GM12878 (cell line): ENCODE results near the gene SULF2. TPM values are rescaled to one million over a fixed set of nuclear protein-coding genes. Genes with fewer than 3 reads are reported as not detected.

Experiments
- ATAC-seq: fragments of 200-7000 bp; cut with Tn5 transposase; 3 replicates; pipeline ENCODE4 v1.9.1; 2020; ENCODE audit warnings: mild to moderate bottlenecking, moderate library complexity
- BruUV-seq: library from RNA; stranded (reverse); fragments of 400-500 nt; replicated peaks from 2 replicates; lab custom pipeline; 2021; lab: Mats Ljungman, UMichigan
- CTCF ChIA-PET: fragments of 300-600 bp; sonication (Branson Sonifier 250); formaldehyde crosslinking; extraction: SDS; loops from one replicate; lab custom pipeline; 2021; ENCODE audit warnings: inconsistent platforms; lab: Yijun Ruan, JAX
- POLR2A ChIA-PET: fragments of 350-600 bp; formaldehyde crosslinking; extraction: SDS; loops from one replicate; lab custom pipeline; 2021; ENCODE audit warnings: inconsistent platforms; lab: Charles Lee
- RAD21 ChIA-PET: fragments of 300-600 bp; sonication (Branson Sonifier 250); formaldehyde crosslinking; loops from one replicate; lab custom pipeline; 2023; ENCODE audit warnings: antibody characterized with exemption; ENCODE audit not compliant: unreplicated experiment; lab: Charles Lee
- SMC1A ChIA-PET: fragments of 300-600 bp; sonication (Branson Sonifier 250); formaldehyde crosslinking; loops from one replicate; lab custom pipeline; 2023; ENCODE audit not compliant: unreplicated experiment, uncharacterized antibody; lab: Charles Lee
- DNase-seq: peaks from one replicate; pipeline ENCODE4 v3.0.0-alpha.2; 2011; ENCODE audit warnings: low read depth, low spot score
- FAIRE-seq: peaks from 3 replicates; lab custom pipeline; 2011; peaks lifted over from hg19 to GRCh38; lab: Jason Lieb, UNC
- H2AFZ ChIP-seq: 2 replicates; pipeline ENCODE4 v1.6.0; 2011; ENCODE audit warnings: low read depth, low read length, control low read depth; ENCODE audit not compliant: control insufficient read depth
- H3K27ac ChIP-seq: 2 replicates; pipeline ENCODE4 v1.5.1; 2011; ENCODE audit warnings: control low read depth; ENCODE audit not compliant: control insufficient read depth, insufficient read depth
- H3K27me3 ChIP-seq, 2 experiments: replicated peaks in 1 of 2; 2 replicates each; pipeline versions ENCODE4 v1.6.0 to v1.6.1; 2011; ENCODE audit warnings: low read length in 1 of 2; ENCODE audit not compliant: control insufficient read depth in 2 of 2, insufficient read depth in 2 of 2
- H3K36me3 ChIP-seq, 2 experiments: 2 replicates each; pipeline ENCODE4 v1.5.1; 2011; ENCODE audit warnings: low read length in 1 of 2; ENCODE audit not compliant: control insufficient read depth in 2 of 2, insufficient read depth in 2 of 2
- H3K4me1 ChIP-seq: 2 replicates; pipeline ENCODE4 v1.6.1; 2011; ENCODE audit warnings: mild to moderate bottlenecking, low read length, moderate library complexity, mixed read lengths; ENCODE audit not compliant: control insufficient read depth, insufficient read depth
- H3K4me2 ChIP-seq: 2 replicates; pipeline ENCODE4 v1.6.0; 2011; ENCODE audit warnings: control low read depth; ENCODE audit not compliant: control insufficient read depth, insufficient read depth
- H3K4me3 ChIP-seq: fragments of 200-600 bp; sonication (generic); 2 replicates; pipeline ENCODE4 v1.5.1; 2016
- H3K79me2 ChIP-seq: 2 replicates; pipeline ENCODE4 v1.6.0; 2011; ENCODE audit warnings: low read length; ENCODE audit not compliant: control insufficient read depth, insufficient read depth
- H3K9ac ChIP-seq: 2 replicates; pipeline ENCODE4 v1.8.0; 2011; ENCODE audit warnings: low read length, control low read depth, mixed read lengths; ENCODE audit not compliant: control insufficient read depth, insufficient read depth
- H3K9me3 ChIP-seq: replicated peaks from 3 replicates; pipeline ENCODE4 v1.5.1; 2011; ENCODE audit warnings: mild to moderate bottlenecking, low read length; ENCODE audit not compliant: control insufficient read depth, insufficient read depth
- H4K20me1 ChIP-seq: 2 replicates; pipeline ENCODE4 v1.6.0; 2011; ENCODE audit not compliant: control insufficient read depth, insufficient read depth
- BRCA1 ChIP-seq: IDR thresholded peaks from 2 replicates; pipeline ENCODE4 v1.6.1; 2011; ENCODE audit warnings: low read depth, low read length, improper control_type of control experiment
- CHD1 ChIP-seq: IDR thresholded peaks from 2 replicates; pipeline ENCODE4 v1.6.1; 2012; ENCODE audit warnings: low read depth, low read length, improper control_type of control experiment
- ESRRA ChIP-seq: IDR thresholded peaks from 2 replicates; pipeline ENCODE4 v1.6.1; 2012; ENCODE audit warnings: mild to moderate bottlenecking, low read length, improper control_type of control experiment
- FOS ChIP-seq: IDR thresholded peaks from 3 replicates; pipeline ENCODE4 v1.6.1; 2011; ENCODE audit warnings: borderline replicate concordance; ENCODE audit not compliant: insufficient read length; ENCODE audit errors: extremely low read depth
- KLF5 ChIP-seq: fragments of 450-650 bp; IDR thresholded peaks from 2 replicates; pipeline ENCODE4 v1.6.1; 2014; ENCODE audit warnings: mild to moderate bottlenecking; ENCODE audit not compliant: partially characterized antibody
- LARP7 ChIP-seq: fragments of 450-650 bp; IDR thresholded peaks from 2 replicates; pipeline ENCODE4 v1.6.1; 2017; ENCODE audit warnings: mild to moderate bottlenecking
- MAX ChIP-seq: IDR thresholded peaks from 2 replicates; pipeline ENCODE4 v1.6.1; 2012; ENCODE audit warnings: low read depth, low read length, improper control_type of control experiment
- NFXL1 ChIP-seq: fragments of 450-650 bp; IDR thresholded peaks from 2 replicates; pipeline ENCODE4 v1.6.1; 2017; ENCODE audit warnings: antibody characterized with exemption, mild to moderate bottlenecking, borderline replicate concordance
- NR2C1 ChIP-seq: fragments of 450-650 bp; IDR thresholded peaks from 2 replicates; pipeline ENCODE4 v1.6.1; 2017; ENCODE audit warnings: antibody characterized with exemption, mild to moderate bottlenecking, moderate library complexity
- NRF1 ChIP-seq: conservative IDR thresholded peaks from 2 replicates; pipeline ENCODE4 v1.6.1; 2011; ENCODE audit warnings: mild to moderate bottlenecking, low read depth, low read length, improper control_type of control experiment
- PML ChIP-seq: IDR thresholded peaks from 2 replicates; pipeline ENCODE4 v1.6.1; 2012; ENCODE audit warnings: low read length, inconsistent platforms
- POLR2A ChIP-seq: IDR thresholded peaks from 2 replicates; pipeline ENCODE4 v1.6.1; 2011; ENCODE audit warnings: low read depth, mild to moderate bottlenecking, low read length
- POLR2AphosphoS2 ChIP-seq: IDR thresholded peaks from 2 replicates; pipeline ENCODE4 v1.6.1; 2011; ENCODE audit warnings: low read depth, mild to moderate bottlenecking, low read length, improper control_type of control experiment, moderate library complexity
- TCF7 ChIP-seq: IDR thresholded peaks from 2 replicates; pipeline ENCODE4 v1.6.1; 2014; ENCODE audit warnings: antibody characterized with exemption, borderline replicate concordance
- ZBTB11 ChIP-seq: fragments of 450-650 bp; formaldehyde crosslinking; IDR thresholded peaks from 2 replicates; pipeline ENCODE4 v1.5.0; 2022; ENCODE audit warnings: mild to moderate bottlenecking, missing genetic modification characterization
- WGBS: methylation state at CpG from one replicate; pipeline ENCODE4 v1.1.6; 2016; ENCODE audit warnings: low lambda C conversion rate; ENCODE audit not compliant: insufficient replicate concordance, insufficient coverage; ENCODE audit errors: missing lambda C conversion rate; 5-methylcytosine and 5-hydroxymethylcytosine counted together
- in situ Hi-C: fragments of 300-500 bp; cut with MboI; formaldehyde crosslinking; loops from 9 replicates; pipeline ENCODE4 v1.14.3; 2018; ENCODE audit warnings: mixed read lengths
- intact Hi-C: fragments of 100-400 bp; cut with micrococcal nuclease; formaldehyde crosslinking; loops from one replicate; pipeline ENCODE4 v1.14.2; 2022; ENCODE audit not compliant: unreplicated experiment
- polyA plus RNA-seq, 11 experiments: library from polyadenylated mRNA; depleted of rRNA in 4 of 11; unstranded in 6 of 11; stranded (reverse) in 5 of 11; fragments of >200 nt; fragmentation: Nextera tagmentation in 4 of 11; fragmentation: Illumina TruSeq in 1 of 11; extraction: Ambion mirVana in 4 of 11; extraction: Trizol in 1 of 11; gene quantifications; 1 replicate in 1 of 11; 2 replicates in 10 of 11; pipeline versions ENCODE4 v1.2.1 to v1.2.3, GENCODE V29; 2011 to 2016; ENCODE audit warnings: inconsistent platforms in 2 of 11, missing spikeins in 2 of 11, low read depth in 1 of 11
- total RNA-seq, 4 experiments: library from RNA; depleted of rRNA in 3 of 4; stranded (reverse); fragments of >200 nt in 3 of 4; fragmentation: Illumina TruSeq in 1 of 4; extraction: Trizol in 1 of 4; gene quantifications; 2 replicates each; pipeline versions ENCODE4 v1.2.1 to v1.2.3, GENCODE V29; 2013 to 2021

The SULF2 gene
- total and polyA plus RNA-seq, 10 of the 15 experiments (the other 5 are each of a cell fraction or from before 2014, with no cell fraction given): 0.69 to 4.1 (median 1.6) TPM

- FAIRE-seq: no peak
- SMC1A ChIA-PET: no interaction called here
- POLR2A ChIA-PET: no interaction called here
These were observed 132.5 kb downstream of the SULF2 start for GRCh38 chr20:47652794-47653193.

More at GRCh38 chr20:47652794-47653193, 132.5 kb downstream of the SULF2 start:
- H3K36me3 ChIP-seq: peaks cover 17 to 66% of the 10 kb centered on the region in 2 experiments
- CTCF ChIA-PET: no interaction called here
- in situ Hi-C loops: no loop called here
- no peaks in the 10 kb centered on the region for H3K79me2 ChIP-seq
- no peak overlapping the region for H3K9ac ChIP-seq
- no peak overlapping the region for H3K4me3 ChIP-seq
- H3K4me2 ChIP-seq: no peak overlapping the region
- no peak overlapping the region for H3K27ac ChIP-seq
- no peaks in the 10 kb centered on the region for H3K27me3 ChIP-seq
- TF ChIP-seq POLR2A (no peak), ESRRA (no peak), FOS (no peak), POLR2AphosphoS2 (no peak), NFXL1 (no peak), NR2C1 (no peak), ZBTB11 (CRISPR knock-in tag) (no peak), KLF5 (no peak), TCF7 (no peak), PML (no peak), NRF1 (no peak), LARP7 (no peak), MAX (no peak), CHD1 (no peak), BRCA1 (no peak)
- TF ChIP-seq, all 136 proteins: peak for 0
- ATAC-seq: no peak
- H3K4me1 ChIP-seq: no peaks in the 10 kb centered on the region
- H4K20me1 ChIP-seq: no peaks in the 10 kb centered on the region
- no TSS peak for BruUV-seq
- H3K9me3 ChIP-seq: no peaks in the 10 kb centered on the region
- intact Hi-C loops: no loop called here
- DNase-seq: no peak
- H2AFZ ChIP-seq: no peak overlapping the region
- RAD21 ChIA-PET: interaction anchor here (0.8 kb wide), 1 partner anchor 195 kb away, joined by 3 read pairs; no protein-coding TSS in a partner anchor
- 97% methylated on average over 2 of the region's 2 CpGs for WGBS
